Testis (tissue), 3 donors: ENCODE measurements around the gene SCAF8. TPM values are rescaled to one million over a fixed set of nuclear protein-coding genes. Genes with fewer than 3 reads are reported as not detected.

Experiments used
- DNase-seq: peaks from one replicate; pipeline ENCODE4 v3.0.0-alpha.2; 2019
- H3K27ac ChIP-seq, 2 donors: fragments of 200-600 bp; sonication (generic); one replicate each; pipeline ENCODE4 v1.5.1; 2019
- H3K27me3 ChIP-seq: fragments of 200-600 bp; sonication (generic); one replicate; pipeline ENCODE4 v1.5.1; 2019
- H3K36me3 ChIP-seq: fragments of 200-600 bp; sonication (generic); one replicate; pipeline ENCODE4 v1.5.1; 2017; ENCODE audit warnings: low read depth; ENCODE audit errors: missing control alignments
- H3K4me1 ChIP-seq: fragments of 200-600 bp; sonication (generic); one replicate; pipeline ENCODE4 v1.5.1; 2019
- H3K4me3 ChIP-seq, 2 donors: fragments of 200-600 bp; sonication (generic); one replicate each; pipeline ENCODE4 v1.5.1; 2017 to 2019
- H3K9me3 ChIP-seq: fragments of 200-600 bp; sonication (generic); one replicate; pipeline ENCODE4 v1.5.1; 2017
- CTCF ChIP-seq, 3 experiments: fragments of 450-650 bp in 2 of 3; fragments of 200-600 bp in 1 of 3; sonication (generic) in 1 of 3; IDR thresholded peaks; one replicate each; pipeline ENCODE4 v1.5.1; 2016 to 2019; ENCODE audit warnings: antibody characterized with exemption in 3 of 3, mild to moderate bottlenecking in 2 of 3, moderate library complexity in 1 of 3
- POLR2A ChIP-seq: fragments of 450-650 bp; IDR thresholded peaks from one replicate; pipeline ENCODE4 v1.6.1; 2017; ENCODE audit warnings: antibody characterized with exemption, mild to moderate bottlenecking, moderate library complexity
- WGBS, 2 donors: methylation state at CpG; one replicate each; pipeline ENCODE4 v1.1.5; 2018; 5-methylcytosine and 5-hydroxymethylcytosine counted together
- intact Hi-C: fragments of 100-400 bp; cut with DNase I; formaldehyde crosslinking; loops from one replicate; pipeline ENCODE4 v1.15.1; 2023; ENCODE audit warnings: low total_unique reads
- polyA plus RNA-seq: library from polyadenylated mRNA; stranded (reverse); fragments of 350-450 nt; fragmentation: Illumina TruSeq; extraction: RNeasy Lipid Tissue Mini Kit (QIAGEN cat#74804); gene quantifications from one replicate; pipeline ENCODE4 v1.2.3, GENCODE V29; 2014; ENCODE audit warnings: low read depth, low replicate concordance; ENCODE audit not compliant: insufficient read depth
- total RNA-seq, 2 donors: library from RNA; depleted of rRNA; stranded (reverse); fragments of >200 nt; gene quantifications; one replicate each; pipeline ENCODE4 v1.2.3, GENCODE V29; 2016

The SCAF8 gene
- total and polyA plus RNA-seq, 3 donors from 2014 or later: 44.7 to 70.5 (median 65.5) TPM

DNA sequence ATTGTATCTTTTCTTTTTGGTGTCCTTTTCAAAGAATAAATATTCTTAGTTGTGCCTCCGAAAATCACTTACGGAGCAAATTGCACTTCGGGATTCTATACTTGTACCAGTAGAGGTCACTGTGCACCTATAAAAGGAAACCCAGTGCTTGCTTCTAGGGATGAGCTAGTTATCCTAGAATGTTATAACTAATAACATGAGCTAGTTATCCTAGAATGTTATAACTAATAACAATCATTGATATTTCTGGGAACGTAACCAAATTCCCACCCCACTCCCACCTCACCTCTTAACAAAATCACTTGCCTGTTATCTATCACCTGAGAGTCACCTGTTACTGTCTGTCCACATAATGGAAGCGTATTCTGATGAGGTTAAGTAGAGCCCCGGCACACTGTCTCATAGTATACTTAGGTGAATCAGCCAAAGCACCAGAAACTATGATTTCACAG, 135.0 kb downstream of the SCAF8 start:
- 53 to 60% methylated on average over 6 of the region's 6 CpGs for WGBS, 2 donors
- intact Hi-C loops: no loop called here
- Histone ChIP-seq H3K27me3 (no peaks in the 10 kb centered on the region), H3K9me3 (no peaks in the 10 kb centered on the region), H3K4me3 (no peak overlapping the region), H3K27ac (no peak overlapping the region), H3K4me1 (no peaks in the 10 kb centered on the region), H3K36me3 (no peaks in the 10 kb centered on the region)
- TF ChIP-seq POLR2A (no peak), CTCF (IDR thresholded peaks at IDR 0.05) (peak; percentile 26 to 59 (median 50))
- no peak for DNase-seq

GRCh38 chr6:154872542-154873114, 139.4 kb downstream of the SCAF8 start:
- no peaks in the 10 kb centered on the region for H3K36me3 ChIP-seq
- WGBS, 2 donors: 91% methylated on average over 8 of the region's 8 CpGs
- DNase-seq: no peak
- no peaks in the 10 kb centered on the region for H3K27me3 ChIP-seq
- peaks cover 5% of the 10 kb centered on the region for H3K4me1 ChIP-seq
- intact Hi-C loops: loop anchor here (5.0 kb wide), 1 partner anchor 370 kb away; no protein-coding TSS in a partner anchor
- no peaks in the 10 kb centered on the region for H3K9me3 ChIP-seq
- H3K4me3 ChIP-seq: no peak overlapping the region
- H3K27ac ChIP-seq: no peak overlapping the region
- TF ChIP-seq CTCF (IDR thresholded peaks at IDR 0.05) (no peak), POLR2A (no peak)

GRCh38 chr6:154873546-154873945, 140.3 kb downstream of the SCAF8 start:
- Histone ChIP-seq H3K27ac (no peak overlapping the region), H3K9me3 (no peaks in the 10 kb centered on the region), H3K4me1 (peaks cover 5% of the 10 kb centered on the region), H3K4me3 (no peak overlapping the region), H3K27me3 (no peaks in the 10 kb centered on the region), H3K36me3 (no peaks in the 10 kb centered on the region)
- WGBS, 2 donors: 95 to 96% methylated on average over 4 of the region's 4 CpGs
- TF ChIP-seq POLR2A (no peak), CTCF (IDR thresholded peaks at IDR 0.05) (no peak)
- DNase-seq: no peak
- intact Hi-C loops: loop anchor here (5.0 kb wide), 1 partner anchor 369 kb away; no protein-coding TSS in a partner anchor

DNA sequence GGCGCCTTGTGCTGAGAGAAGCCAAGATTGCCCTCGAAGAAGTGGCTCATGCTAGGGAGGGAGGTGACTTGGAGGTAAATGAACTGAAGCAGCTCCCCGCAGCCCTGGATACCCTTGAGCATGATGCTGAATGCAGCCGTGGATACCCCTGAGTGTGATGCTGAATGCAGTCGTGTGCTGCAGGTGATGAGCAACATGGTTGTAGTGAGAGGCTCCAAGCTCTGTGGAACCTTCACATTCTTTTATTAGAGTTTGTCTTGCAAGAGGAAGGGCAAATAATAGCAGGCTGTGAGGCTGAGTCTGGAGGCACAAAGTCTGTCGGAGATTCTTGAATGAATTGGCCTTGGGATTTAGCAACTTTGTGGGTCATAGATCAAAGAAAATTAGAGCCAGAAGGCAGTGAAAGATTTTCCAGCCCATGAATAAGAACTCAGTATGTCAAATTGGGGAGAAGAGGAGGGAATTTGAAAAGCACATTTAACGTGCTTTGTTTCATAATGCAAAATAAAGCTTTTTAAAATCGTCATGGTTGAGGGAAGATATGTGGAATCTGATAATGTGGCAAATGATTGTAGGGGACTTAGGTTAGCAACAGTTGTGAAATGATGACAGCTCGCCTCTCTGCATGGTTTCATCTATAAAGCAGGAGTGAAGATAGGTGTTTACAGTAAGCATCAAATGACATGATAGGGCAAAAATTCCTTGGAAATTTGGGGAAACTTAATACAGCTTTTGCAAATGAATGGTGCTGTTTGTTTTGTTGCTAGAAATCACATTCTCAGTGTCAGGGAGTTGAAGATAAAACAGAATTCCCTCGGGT, 141.8 kb downstream of the SCAF8 start:
- 58 to 65% methylated on average over 10 of the region's 10 CpGs for WGBS, 2 donors
- Histone ChIP-seq H3K27me3 (no peaks in the 10 kb centered on the region), H3K27ac (no peak overlapping the region), H3K4me1 (peaks cover 5% of the 10 kb centered on the region), H3K9me3 (no peaks in the 10 kb centered on the region), H3K4me3 (no peak overlapping the region), H3K36me3 (no peaks in the 10 kb centered on the region)
- TF ChIP-seq CTCF (IDR thresholded peaks at IDR 0.05): no peak
- TF ChIP-seq POLR2A: no peak
- intact Hi-C loops: loop anchor here (5.0 kb wide), 1 partner anchor 367 kb away; no protein-coding TSS in a partner anchor
- DNase-seq: no peak
